Activated T-helper 2 cell treated with anti-CD3 and anti-CD28 coated beads, Interferon-gamma antibody, Interleukin-2, Interleukin-4, amounts not matched to agents 10 μg/mL and 5 μg/mL and 100 μg/mL, durations not matched to agents 14 hours and 24 hours and 36 hours (primary cell): Measurements from ENCODE around the gene COL6A2. TPM values are rescaled to one million over a fixed set of nuclear protein-coding genes. Genes with fewer than 3 reads are reported as not detected.
A peak's percentile ranks its signal among the peaks of the same experiment; 100 is the strongest.
"Not testable (repeated sequence)": the region's sequence is repeated elsewhere in the genome, so short reads cannot be mapped to it uniquely, and the experiment has no call there.

ENCODE experiments used
- DNase-seq: peaks from one replicate; pipeline ENCODE4 v3.0.0; 2021; ENCODE audit warnings: low spot score
- H3K27ac Mint-ChIP-seq: one replicate; pipeline ENCODE4 v1.8.0; 2021; ENCODE audit warnings: mixed read lengths
- H3K27me3 Mint-ChIP-seq: one replicate; pipeline ENCODE4 v1.8.0; 2021; ENCODE audit warnings: low read depth, mixed read lengths
- H3K36me3 Mint-ChIP-seq: one replicate; pipeline ENCODE4 v1.8.0; 2021; ENCODE audit warnings: low read depth, mixed read lengths
- H3K4me1 Mint-ChIP-seq: one replicate; pipeline ENCODE4 v1.8.0; 2021; ENCODE audit warnings: low read depth, mixed read lengths
- H3K4me3 Mint-ChIP-seq: one replicate; pipeline ENCODE4 v1.8.0; 2021; ENCODE audit warnings: low read depth, mild to moderate bottlenecking, moderate library complexity, mixed read lengths
- H3K9me3 Mint-ChIP-seq: one replicate; pipeline ENCODE4 v1.8.0; 2021; ENCODE audit warnings: mixed read lengths
- intact Hi-C: fragments of 100-400 bp; cut with micrococcal nuclease; formaldehyde crosslinking; loops from one replicate; pipeline ENCODE4 v1.15.1; 2023
- total RNA-seq: library from RNA; stranded (reverse); gene quantifications from 2 replicates; pipeline ENCODE4 v1.2.3, GENCODE V29; 2022

The COL6A2 gene
- total RNA-seq, 1 donor from 2014 or later: 2.2 TPM

- Mint-ChIP-seq H3K27ac (no peak overlapping the region), H3K4me1 (no peaks in the 10 kb centered on the region), H3K36me3 (no peaks in the 10 kb centered on the region), H3K27me3 (no peaks in the 10 kb centered on the region), H3K9me3 (no peaks in the 10 kb centered on the region), H3K4me3 (no peak overlapping the region)
- intact Hi-C loops: no loop called here
- no peak for DNase-seq
These were observed 65.5 kb downstream of the COL6A2 start for GRCh38 chr21:46163380-46163779.

- DNase-seq: no peak
- H3K4me1 Mint-ChIP-seq: no peaks in the 10 kb centered on the region
- intact Hi-C loops: no loop called here
- no peak overlapping the region for H3K27ac Mint-ChIP-seq
- H3K9me3 Mint-ChIP-seq: no peaks in the 10 kb centered on the region
- H3K4me3 Mint-ChIP-seq: no peak overlapping the region
- H3K27me3 Mint-ChIP-seq: no peaks in the 10 kb centered on the region
- H3K36me3 Mint-ChIP-seq: no peaks in the 10 kb centered on the region
These were observed 67.2 kb downstream of the COL6A2 start for GRCh38 chr21:46165098-46165497.

- H3K4me1 Mint-ChIP-seq: peaks cover 6% of the 10 kb centered on the region
- H3K36me3 Mint-ChIP-seq: no peaks in the 10 kb centered on the region
- H3K27me3 Mint-ChIP-seq: no peaks in the 10 kb centered on the region
- H3K27ac Mint-ChIP-seq: no peak overlapping the region
- no peaks in the 10 kb centered on the region for H3K9me3 Mint-ChIP-seq
- DNase-seq: peak; percentile 6
- intact Hi-C loops: no loop called here
- no peak overlapping the region for H3K4me3 Mint-ChIP-seq
These were observed 70.3 kb downstream of the COL6A2 start for GRCh38 chr21:46168238-46168637.

GRCh38 chr21:46168659-46169386 lies 70.9 kb downstream of the COL6A2 start:
- no peak for DNase-seq
- Mint-ChIP-seq H3K36me3 (no peaks in the 10 kb centered on the region), H3K27me3 (no peaks in the 10 kb centered on the region), H3K4me1 (peaks cover 6% of the 10 kb centered on the region), H3K27ac (no peak overlapping the region), H3K9me3 (no peaks in the 10 kb centered on the region), H3K4me3 (no peak overlapping the region)
- intact Hi-C loops: no loop called here

- H3K4me3 Mint-ChIP-seq, intact Hi-C loops: not testable (repeated sequence)
These were observed 72.7 kb downstream of the COL6A2 start for GRCh38 chr21:46170436-46171193.

GRCh38 chr21:46171585-46171984 lies 73.7 kb downstream of the COL6A2 start:
- Mint-ChIP-seq H3K36me3 (peaks cover 3% of the 10 kb centered on the region), H3K4me3 (no peak overlapping the region), H3K27me3 (peaks cover 21% of the 10 kb centered on the region), H3K9me3 (peaks cover 24% of the 10 kb centered on the region), H3K27ac (no peak overlapping the region), H3K4me1 (peaks cover 6% of the 10 kb centered on the region)
- DNase-seq: no peak
- intact Hi-C loops: no loop called here

More at GRCh38 chr21:46170436-46171193, 72.7 kb downstream of the COL6A2 start:
- Mint-ChIP-seq H3K9me3 (peaks cover 15% of the 10 kb centered on the region), H3K27me3 (peaks cover 13% of the 10 kb centered on the region)
- not testable (repeated sequence) for H3K27ac Mint-ChIP-seq, H3K4me1 Mint-ChIP-seq, H3K36me3 Mint-ChIP-seq
- peak; percentile 7 for DNase-seq

- intact Hi-C loops: no loop called here
- DNase-seq: no peak
- H3K27me3 Mint-ChIP-seq: peaks cover 21% of the 10 kb centered on the region
- peaks cover 6% of the 10 kb centered on the region for H3K4me1 Mint-ChIP-seq
- no peak overlapping the region for H3K27ac Mint-ChIP-seq
- H3K9me3 Mint-ChIP-seq: peaks cover 30% of the 10 kb centered on the region
- H3K4me3 Mint-ChIP-seq: no peak overlapping the region
- peaks cover 3% of the 10 kb centered on the region for H3K36me3 Mint-ChIP-seq
These were observed 74.3 kb downstream of the COL6A2 start for GRCh38 chr21:46171996-46172862.

- Mint-ChIP-seq H3K27ac (no peak overlapping the region), H3K9me3 (peaks cover 34% of the 10 kb centered on the region), H3K4me1 (peaks cover 6% of the 10 kb centered on the region), H3K4me3 (no peak overlapping the region), H3K36me3 (peaks cover 3% of the 10 kb centered on the region), H3K27me3 (peaks cover 21% of the 10 kb centered on the region)
- intact Hi-C loops: no loop called here
- DNase-seq: no peak
These were observed 75.1 kb downstream of the COL6A2 start for GRCh38 chr21:46172863-46173528.

GRCh38 chr21:46173573-46173972 lies 75.7 kb downstream of the COL6A2 start:
- Mint-ChIP-seq H3K36me3 (peaks cover 3% of the 10 kb centered on the region), H3K4me1 (peaks cover 6% of the 10 kb centered on the region), H3K27ac (no peak overlapping the region), H3K27me3 (peaks cover 21% of the 10 kb centered on the region), H3K9me3 (peaks cover 34% of the 10 kb centered on the region), H3K4me3 (no peak overlapping the region)
- intact Hi-C loops: no loop called here
- no peak for DNase-seq

- H3K27me3 Mint-ChIP-seq: peaks cover 21% of the 10 kb centered on the region
- intact Hi-C loops, H3K27ac Mint-ChIP-seq, H3K36me3 Mint-ChIP-seq, H3K4me1 Mint-ChIP-seq, H3K4me3 Mint-ChIP-seq, DNase-seq: not testable (repeated sequence)
- peaks cover 34% of the 10 kb centered on the region for H3K9me3 Mint-ChIP-seq
These were observed 78.7 kb downstream of the COL6A2 start for GRCh38 chr21:46176443-46177129.

GRCh38 chr21:46178961-46179360 lies 81.0 kb downstream of the COL6A2 start:
- DNase-seq: no peak
- H3K9me3 Mint-ChIP-seq: peaks cover 34% of the 10 kb centered on the region
- no peak overlapping the region for H3K4me3 Mint-ChIP-seq
- H3K4me1 Mint-ChIP-seq: no peaks in the 10 kb centered on the region
- intact Hi-C loops: no loop called here
- no peak overlapping the region for H3K27ac Mint-ChIP-seq
- peaks cover 21% of the 10 kb centered on the region for H3K27me3 Mint-ChIP-seq
- peaks cover 3% of the 10 kb centered on the region for H3K36me3 Mint-ChIP-seq
